ENCODE data around the gene MED29.

GRCh38 chr19:39417463-39418181 lies 26.4 kb downstream of the MED29 start:
- TF ChIP-seq CTCF (IDR thresholded peaks at IDR 0.05) = no peak
- TF ChIP-seq POLR2A (IDR thresholded peaks at IDR 0.05) = no peak
